Stimulated activated CD4-positive, alpha-beta T cell treated with anti-CD3 and anti-CD28 coated beads, Interleukin-1b, Interleukin-23, amount 100 ng/mL, for 48 hours (primary cell): Measurements from ENCODE around the gene BUD13.
A peak's percentile ranks its signal among the peaks of the same experiment; 100 is the strongest.
"Not testable (repeated sequence)": the region's sequence is repeated elsewhere in the genome, so short reads cannot be mapped to it uniquely, and the experiment has no call there.

Source experiments
- DNase-seq: peaks from one replicate; pipeline ENCODE4 v3.0.0-alpha.2; 2020

BUD13 gene

GRCh38 chr11:116792144-116792868 lies 19.5 kb upstream of the BUD13 start:
- no peak for DNase-seq

- DNase-seq: no peak
Measured at GRCh38 chr11:116791813-116792143, 19.0 kb upstream of the BUD13 start, which contains the start of gene APOA5. APOA5 (minus strand) TSS chr11:116791879; CDS start chr11:116791860, 19 bp downstream.

- peak; percentile 71 for DNase-seq
Measured at GRCh38 chr11:116791002-116791812, 18.4 kb upstream of the BUD13 start.

GRCh38 chr11:116790167-116791001 lies 17.6 kb upstream of the BUD13 start:
- no peak for DNase-seq

GRCh38 chr11:116788975-116789374 lies 16.2 kb upstream of the BUD13 start:
- DNase-seq: no peak

- DNase-seq: no peak
Measured at GRCh38 chr11:116788534-116788933, 15.7 kb upstream of the BUD13 start.

GRCh38 chr11:116787786-116788486 lies 15.1 kb upstream of the BUD13 start, which contains the start of gene ZPR1:
ZPR1 (minus strand) TSS chr11:116788023; CDS start chr11:116787990, 33 bp downstream.
- peak; percentile 82 for DNase-seq

- DNase-seq: no peak
Measured at GRCh38 chr11:116787436-116787785, 14.6 kb upstream of the BUD13 start.

GRCh38 chr11:116786966-116787365 lies 14.2 kb upstream of the BUD13 start:
- no peak for DNase-seq

GRCh38 chr11:116786326-116786725 lies 13.5 kb upstream of the BUD13 start:
- no peak for DNase-seq

GRCh38 chr11:116782728-116783127 lies 9.9 kb upstream of the BUD13 start:
- DNase-seq: no peak

- DNase-seq: no peak
Measured at GRCh38 chr11:116778556-116778955, 5.8 kb upstream of the BUD13 start.

- DNase-seq: no peak
Measured at GRCh38 chr11:116777056-116777455, 4.3 kb upstream of the BUD13 start.

GRCh38 chr11:116776522-116776984 lies 3.8 kb upstream of the BUD13 start:
- DNase-seq: peak; percentile 44

GRCh38 chr11:116775975-116776374 lies 3.2 kb upstream of the BUD13 start:
- no peak for DNase-seq

GRCh38 chr11:116774661-116775060 lies 1.9 kb upstream of the BUD13 start:
- no peak for DNase-seq

GRCh38 chr11:116773203-116774097 lies 663 bp upstream of the BUD13 start:
- DNase-seq: no peak

GRCh38 chr11:116771935-116772334 lies 852 bp downstream of the BUD13 start:
- no peak for DNase-seq

- DNase-seq: no peak
Measured at GRCh38 chr11:116762132-116762531, 10.7 kb downstream of the BUD13 start.

GRCh38 chr11:116756044-116756443 lies 16.7 kb downstream of the BUD13 start:
- not testable (repeated sequence) for DNase-seq

GRCh38 chr11:116750070-116750718 lies 22.6 kb downstream of the BUD13 start:
- DNase-seq: no peak
